Measurements from ENCODE around the gene OR6C68. TPM values are rescaled to one million over a fixed set of nuclear protein-coding genes. Genes with fewer than 3 reads are reported as not detected.
"Not testable (repeated sequence)": the region's sequence is repeated elsewhere in the genome, so short reads cannot be mapped to it uniquely, and the experiment has no call there.

The OR6C68 gene
- total RNA-seq (not detected), polyA plus RNA-seq (not detected)

DNA sequence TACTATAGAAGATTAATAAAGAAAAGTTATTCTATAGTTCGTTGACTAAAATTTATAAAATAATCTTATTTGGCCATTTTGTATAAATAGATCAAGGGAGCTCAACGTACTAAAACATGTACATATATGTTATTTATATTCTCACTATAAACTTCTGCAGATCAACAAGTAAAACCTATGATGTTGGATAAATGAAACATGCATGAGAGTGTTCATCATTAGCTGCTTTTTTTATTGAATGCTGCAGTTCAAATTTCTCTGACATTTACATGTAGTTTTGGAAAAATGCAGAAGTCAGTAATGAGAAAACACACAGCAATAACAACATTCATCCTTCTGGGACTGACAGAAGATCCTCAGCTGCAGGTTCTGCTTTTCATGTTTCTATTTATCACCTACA lies at the start of gene OR6C68:
Gene OR6C68, plus strand, starts transcription at position 301 of the 400 bp plus-strand sequence. Its CDS starts 0 bp downstream, at position 301.
- no peaks in the 10 kb centered on the region for H3K4me1 ChIP-seq (ENCODE audit: insufficient read depth)
- WGBS: 48% methylated on average over 2 of the region's 2 CpGs
- no peak for DNase-seq (ENCODE audit: extremely low spot score)
- H3K4me3 ChIP-seq (ENCODE audit: low read depth, low read length): no peak within 1 kb of the TSS
- H3K36me3 ChIP-seq (ENCODE audit: insufficient read depth): no peaks in the 10 kb centered on the region
- no peak within 1 kb of the TSS for H3K27ac ChIP-seq (ENCODE audit: low read depth)

- no peak within 1 kb of the TSS for H3K4me3 ChIP-seq (ENCODE audit: low read depth, low read length)
- no peak for DNase-seq (ENCODE audit: extremely low spot score)
- no peaks in the 10 kb centered on the region for H3K4me1 ChIP-seq (ENCODE audit: insufficient read depth)
- no peaks in the 10 kb centered on the region for H3K36me3 ChIP-seq (ENCODE audit: insufficient read depth)
- WGBS: 58% methylated on average over 2 of the region's 2 CpGs
- H3K27ac ChIP-seq (ENCODE audit: low read depth): no peak within 1 kb of the TSS
Measured at GRCh38 chr12:55443776-55444175, 48.4 kb upstream of the OR6C68 start, which contains the start of gene OR6C2. TSS of gene OR6C2 (plus strand) at chr12:55444076. CDS start at chr12:55452214, 8,138 bp downstream.

GRCh38 chr12:55445357-55445756 lies 46.8 kb upstream of the OR6C68 start:
- Histone ChIP-seq H3K4me3 (ENCODE audit: low read depth, low read length) (no peak overlapping the region), H3K4me1 (ENCODE audit: insufficient read depth) (no peaks in the 10 kb centered on the region), H3K36me3 (ENCODE audit: insufficient read depth) (no peaks in the 10 kb centered on the region), H3K27ac (ENCODE audit: low read depth) (no peak overlapping the region)
- no peak for DNase-seq (ENCODE audit: extremely low spot score)
- WGBS: 94% methylated on average over 1 of the region's 1 CpG

DNA sequence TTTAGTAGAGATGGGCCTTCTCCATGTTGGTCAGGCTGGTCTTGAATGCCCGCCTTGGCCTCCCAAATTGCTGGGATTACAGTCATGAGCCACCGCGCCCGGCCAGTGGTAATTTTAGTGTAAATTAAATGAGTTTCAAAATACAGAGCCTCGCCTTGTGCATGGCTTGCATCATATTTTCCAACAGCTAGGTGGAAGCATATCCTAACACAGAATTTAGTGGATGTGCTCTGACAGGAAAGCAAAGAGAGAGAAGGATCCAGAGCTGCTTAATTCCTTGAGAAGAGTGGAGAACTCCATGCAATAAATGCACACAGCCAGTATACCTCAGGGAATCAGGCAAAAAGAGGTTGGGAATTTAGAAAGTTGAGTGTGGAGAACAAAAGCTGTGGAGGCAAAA lies 45.9 kb upstream of the OR6C68 start:
- DNase-seq (ENCODE audit: extremely low spot score): no peak
- no peak overlapping the region for H3K4me3 ChIP-seq (ENCODE audit: low read depth, low read length)
- WGBS: 78% methylated on average over 5 of the region's 5 CpGs
- no peak overlapping the region for H3K27ac ChIP-seq (ENCODE audit: low read depth)
- no peaks in the 10 kb centered on the region for H3K36me3 ChIP-seq (ENCODE audit: insufficient read depth)
- H3K4me1 ChIP-seq (ENCODE audit: insufficient read depth): no peaks in the 10 kb centered on the region

- no peak overlapping the region for H3K27ac ChIP-seq (ENCODE audit: low read depth)
- no peaks in the 10 kb centered on the region for H3K36me3 ChIP-seq (ENCODE audit: insufficient read depth)
- no peak for DNase-seq (ENCODE audit: extremely low spot score)
- H3K4me3 ChIP-seq (ENCODE audit: low read depth, low read length): no peak overlapping the region
- no peaks in the 10 kb centered on the region for H3K4me1 ChIP-seq (ENCODE audit: insufficient read depth)
Measured at GRCh38 chr12:55448825-55449224, 43.4 kb upstream of the OR6C68 start.

- not testable (repeated sequence) for H3K4me3 ChIP-seq (ENCODE audit: low read depth, low read length); H3K4me1 ChIP-seq (ENCODE audit: insufficient read depth); DNase-seq (ENCODE audit: extremely low spot score); H3K36me3 ChIP-seq (ENCODE audit: insufficient read depth); H3K27ac ChIP-seq (ENCODE audit: low read depth)
- WGBS: 88% methylated on average over 1 of the region's 1 CpG
Measured at GRCh38 chr12:55464926-55465325, 27.3 kb upstream of the OR6C68 start.

GRCh38 chr12:55467836-55468235 lies 24.3 kb upstream of the OR6C68 start:
- WGBS: 21% methylated on average over 2 of the region's 2 CpGs
- Histone ChIP-seq H3K4me3 (ENCODE audit: low read depth, low read length) (no peak overlapping the region), H3K27ac (ENCODE audit: low read depth) (no peak overlapping the region), H3K4me1 (ENCODE audit: insufficient read depth) (no peaks in the 10 kb centered on the region), H3K36me3 (ENCODE audit: insufficient read depth) (no peaks in the 10 kb centered on the region)
- DNase-seq (ENCODE audit: extremely low spot score): no peak

DNA sequence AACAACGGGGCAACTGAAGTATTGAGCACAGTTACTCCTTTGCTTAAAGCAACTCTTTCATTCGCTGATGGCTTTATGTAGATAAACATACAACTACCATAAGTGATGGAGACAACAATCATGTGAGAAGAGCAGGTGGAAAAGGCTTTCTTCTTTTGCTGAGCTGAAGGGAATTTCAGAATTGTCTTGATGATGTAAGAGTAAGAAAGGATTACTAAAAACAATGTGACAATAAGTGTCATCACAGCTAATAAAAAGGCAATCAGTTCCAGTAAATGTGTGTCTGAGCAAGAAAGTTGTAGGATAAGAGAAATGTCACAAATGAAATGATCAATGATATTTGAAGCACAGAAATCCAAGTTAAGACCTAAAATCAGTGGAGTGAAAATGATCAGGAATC lies 22.9 kb upstream of the OR6C68 start:
- no peaks in the 10 kb centered on the region for H3K36me3 ChIP-seq (ENCODE audit: insufficient read depth)
- WGBS: 39% methylated on average over 2 of the region's 2 CpGs
- no peak for DNase-seq (ENCODE audit: extremely low spot score)
- no peaks in the 10 kb centered on the region for H3K4me1 ChIP-seq (ENCODE audit: insufficient read depth)
- no peak overlapping the region for H3K4me3 ChIP-seq (ENCODE audit: low read depth, low read length)
- H3K27ac ChIP-seq (ENCODE audit: low read depth): no peak overlapping the region

DNA sequence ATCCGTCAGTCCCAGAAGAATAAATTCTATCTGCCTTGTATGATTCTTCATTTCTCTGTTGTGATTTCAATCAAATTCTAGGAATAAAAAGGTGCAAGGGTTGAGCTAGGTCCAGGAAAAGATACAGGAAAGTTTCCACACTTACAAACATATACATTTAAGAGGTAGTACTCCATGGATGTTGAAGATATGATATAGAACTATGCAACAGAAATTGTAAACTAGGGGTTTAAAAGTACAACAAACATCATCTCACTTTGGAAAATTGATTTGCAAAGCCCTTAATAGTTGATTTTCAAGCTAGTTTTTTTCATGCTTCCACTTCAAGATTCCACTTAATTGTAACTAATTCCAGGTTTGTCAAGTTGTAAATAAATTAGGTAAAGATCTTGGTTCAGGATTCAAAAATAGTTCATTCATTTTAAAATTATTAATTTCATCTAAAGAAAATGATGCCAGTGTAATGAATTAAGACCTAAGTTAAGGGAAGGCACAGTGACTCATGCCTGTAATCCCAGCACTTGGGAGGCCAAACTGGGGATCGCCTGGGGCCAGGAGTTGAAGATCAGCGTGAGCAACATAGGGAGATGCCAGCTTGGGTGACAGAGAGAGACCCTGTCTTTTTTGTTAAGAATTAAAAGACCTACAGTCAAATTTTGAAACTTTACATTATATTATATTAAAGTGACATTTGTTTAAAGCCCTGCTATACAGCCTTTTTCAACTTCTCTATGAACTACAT lies 21.9 kb upstream of the OR6C68 start, which contains the start of gene OR6C70:
Gene OR6C70, minus strand, starts transcription at position 51 of the 742 bp plus-strand sequence. Its CDS starts 0 bp downstream, at position 51.
- WGBS: 80% methylated on average over 3 of the region's 3 CpGs
- Histone ChIP-seq H3K27ac (ENCODE audit: low read depth) (no peak within 1 kb of the TSS), H3K36me3 (ENCODE audit: insufficient read depth) (no peaks in the 10 kb centered on the region), H3K4me3 (ENCODE audit: low read depth, low read length) (no peak within 1 kb of the TSS), H3K4me1 (ENCODE audit: insufficient read depth) (no peaks in the 10 kb centered on the region)
- no peak for DNase-seq (ENCODE audit: extremely low spot score)

DNA sequence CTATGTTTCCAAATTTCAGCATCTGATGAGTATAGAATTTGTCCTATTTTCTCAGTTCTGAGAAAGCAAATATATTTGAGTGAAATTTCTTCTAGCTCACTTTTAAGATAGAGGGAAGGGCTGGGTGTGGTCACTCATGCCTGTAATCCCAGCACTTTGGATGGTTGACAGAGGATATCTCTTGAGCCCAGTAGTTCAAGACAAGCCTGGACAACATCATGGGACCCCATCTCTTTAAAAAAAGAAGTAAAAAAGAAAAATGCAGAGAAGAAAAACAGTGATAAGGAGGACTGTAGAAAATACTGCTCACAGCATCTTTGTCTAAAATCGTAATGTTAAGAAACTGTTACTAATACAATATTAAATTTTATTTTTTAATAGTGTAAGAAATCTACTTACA lies 19.9 kb upstream of the OR6C68 start:
- DNase-seq (ENCODE audit: extremely low spot score): no peak
- Histone ChIP-seq H3K4me1 (ENCODE audit: insufficient read depth) (no peaks in the 10 kb centered on the region), H3K27ac (ENCODE audit: low read depth) (no peak overlapping the region), H3K36me3 (ENCODE audit: insufficient read depth) (no peaks in the 10 kb centered on the region), H3K4me3 (ENCODE audit: low read depth, low read length) (no peak overlapping the region)
- WGBS: 71% methylated on average over 1 of the region's 1 CpG

- H3K27ac ChIP-seq (ENCODE audit: low read depth); H3K4me3 ChIP-seq (ENCODE audit: low read depth, low read length); H3K4me1 ChIP-seq (ENCODE audit: insufficient read depth); DNase-seq (ENCODE audit: extremely low spot score); H3K36me3 ChIP-seq (ENCODE audit: insufficient read depth): not testable (repeated sequence)
- 91% methylated on average over 29 of the region's 29 CpGs for WGBS
Measured at GRCh38 chr12:55479136-55479535, 13.0 kb upstream of the OR6C68 start.

GRCh38 chr12:55484284-55484683 lies 7.9 kb upstream of the OR6C68 start:
- H3K4me3 ChIP-seq (ENCODE audit: low read depth, low read length); DNase-seq (ENCODE audit: extremely low spot score); H3K27ac ChIP-seq (ENCODE audit: low read depth); H3K36me3 ChIP-seq (ENCODE audit: insufficient read depth); H3K4me1 ChIP-seq (ENCODE audit: insufficient read depth): not testable (repeated sequence)
- WGBS: 79% methylated on average over 11 of the region's 13 CpGs

- WGBS: 62% methylated on average over 5 of the region's 5 CpGs
- no peak for DNase-seq (ENCODE audit: extremely low spot score)
- no peak overlapping the region for H3K4me3 ChIP-seq (ENCODE audit: low read depth, low read length)
Measured at GRCh38 chr12:55495490-55495889, 3.3 kb downstream of the OR6C68 start.

DNA sequence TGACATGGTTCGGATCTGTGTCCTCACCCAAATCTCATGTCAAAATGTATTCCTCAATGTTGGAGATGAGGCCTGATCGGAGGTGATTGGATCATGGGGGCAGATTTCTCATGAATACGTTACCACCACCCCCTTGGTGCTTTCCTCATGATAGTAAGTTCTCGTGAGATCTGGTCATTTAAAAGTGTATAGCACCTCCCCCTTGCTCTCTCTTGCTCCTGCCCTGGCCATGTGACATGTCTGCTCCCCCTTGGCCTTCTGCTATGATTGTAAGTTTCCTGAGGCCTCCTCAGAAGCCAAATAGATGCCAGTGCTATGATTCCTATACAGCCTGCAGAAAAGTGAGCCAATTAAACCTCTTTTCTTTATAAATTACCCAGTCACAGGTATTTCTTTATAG lies 7.1 kb downstream of the OR6C68 start:
- no peaks in the 10 kb centered on the region for H3K36me3 ChIP-seq (ENCODE audit: insufficient read depth)
- no peaks in the 10 kb centered on the region for H3K4me1 ChIP-seq (ENCODE audit: insufficient read depth)
- no peak overlapping the region for H3K4me3 ChIP-seq (ENCODE audit: low read depth, low read length)
- WGBS: 85% methylated on average over 4 of the region's 4 CpGs
- H3K27ac ChIP-seq (ENCODE audit: low read depth): no peak overlapping the region
- DNase-seq (ENCODE audit: extremely low spot score): no peak

More at GRCh38 chr12:55495490-55495889, 3.3 kb downstream of the OR6C68 start:
- Histone ChIP-seq H3K36me3 (ENCODE audit: insufficient read depth) (no peaks in the 10 kb centered on the region), H3K4me1 (ENCODE audit: insufficient read depth) (no peaks in the 10 kb centered on the region), H3K27ac (ENCODE audit: low read depth) (no peak overlapping the region)
